ENCODE results near the gene PIP5K1B.

The PIP5K1B gene

GRCh38 chr9:68749135-68749534 is 44.1 kb downstream of the PIP5K1B start:
- no peak for ATAC-seq

GRCh38 chr9:68749579-68750159 is 44.6 kb downstream of the PIP5K1B start:
- no peak for ATAC-seq
- no peak for TF ChIP-seq RARB (CRISPR knock-in tag; IDR thresholded peaks at IDR 0.05)
- TF ChIP-seq OSR1 (CRISPR knock-in tag; IDR thresholded peaks at IDR 0.05), result no peak
- TF ChIP-seq ZNF70 (CRISPR knock-in tag; IDR thresholded peaks at IDR 0.05), result no peak
- no peak for TF ChIP-seq SNAI2 (CRISPR knock-in tag; IDR thresholded peaks at IDR 0.05)
- no peak for TF ChIP-seq ZNF565 (CRISPR knock-in tag; conservative IDR thresholded peaks at IDR 0.05; ENCODE audit: low read depth)
- no peak for TF ChIP-seq ESRRG (CRISPR knock-in tag; IDR thresholded peaks at IDR 0.05)
- no peak for TF ChIP-seq PATZ1 (CRISPR knock-in tag; IDR thresholded peaks at IDR 0.05; ENCODE audit: borderline replicate concordance)
- no peak for TF ChIP-seq CSDC2 (CRISPR knock-in tag; IDR thresholded peaks at IDR 0.05)
- TF ChIP-seq ARNTL (CRISPR knock-in tag; IDR thresholded peaks at IDR 0.05; ENCODE audit: borderline replicate concordance, low read depth), result no peak
- no peak for TF ChIP-seq ZC3H10 (CRISPR knock-in tag; IDR thresholded peaks at IDR 0.05)

More at GRCh38 chr9:68749135-68749534, 44.1 kb downstream of the PIP5K1B start:
- TF ChIP-seq TOX (CRISPR knock-in tag; IDR thresholded peaks at IDR 0.05; ENCODE audit: borderline replicate concordance), result no peak
- no peak for TF ChIP-seq CREB5 (CRISPR knock-in tag; IDR thresholded peaks at IDR 0.05; ENCODE audit: low read depth)
- no peak for TF ChIP-seq TSHZ2 (CRISPR knock-in tag; IDR thresholded peaks at IDR 0.05)
- TF ChIP-seq CSRNP3 (CRISPR knock-in tag; IDR thresholded peaks at IDR 0.05), result no peak
- TF ChIP-seq ESRRG (CRISPR knock-in tag; IDR thresholded peaks at IDR 0.05), result no peak
- TF ChIP-seq BACH2 (CRISPR knock-in tag; IDR thresholded peaks at IDR 0.05; ENCODE audit: borderline replicate concordance), result no peak
- TF ChIP-seq SNAI2 (CRISPR knock-in tag; IDR thresholded peaks at IDR 0.05), result no peak
- no peak for TF ChIP-seq RARB (CRISPR knock-in tag; IDR thresholded peaks at IDR 0.05)
- no peak for TF ChIP-seq ZFP30 (CRISPR knock-in tag; IDR thresholded peaks at IDR 0.05)
- no peak for TF ChIP-seq GLIS3 (CRISPR knock-in tag; IDR thresholded peaks at IDR 0.05)
- no peak for TF ChIP-seq PPARA (CRISPR knock-in tag; IDR thresholded peaks at IDR 0.05; ENCODE audit: borderline replicate concordance)
- no peak for TF ChIP-seq ZNF70 (CRISPR knock-in tag; IDR thresholded peaks at IDR 0.05)

- ATAC-seq, result no peak
- no peak for TF ChIP-seq POU6F1 (CRISPR knock-in tag; IDR thresholded peaks at IDR 0.05; ENCODE audit: borderline replicate concordance, low read depth)
- TF ChIP-seq TCF4 (CRISPR knock-in tag; IDR thresholded peaks at IDR 0.05; ENCODE audit: borderline replicate concordance), result no peak
- no peak for TF ChIP-seq RARB (CRISPR knock-in tag; IDR thresholded peaks at IDR 0.05)
- no peak for TF ChIP-seq CSDC2 (CRISPR knock-in tag; IDR thresholded peaks at IDR 0.05)
- no peak for TF ChIP-seq ZNF8 (CRISPR knock-in tag; IDR thresholded peaks at IDR 0.05)
- no peak for TF ChIP-seq ISL1 (CRISPR knock-in tag; IDR thresholded peaks at IDR 0.05)
- TF ChIP-seq ESRRG (CRISPR knock-in tag; IDR thresholded peaks at IDR 0.05), result no peak
- TF ChIP-seq GLIS3 (CRISPR knock-in tag; IDR thresholded peaks at IDR 0.05), result no peak
These were observed 45.2 kb downstream of the PIP5K1B start for GRCh38 chr9:68750255-68750654.

All from SK-N-SH treated with all-trans-retinoic acid at 6 μM for 48 hours (cell line).